ENCODE measurements around the gene HINT2. TPM values are rescaled to one million over a fixed set of nuclear protein-coding genes. Genes with fewer than 3 reads are reported as not detected.

Gene HINT2
- total RNA-seq, 1 donor from 2014 or later, result 37.1 TPM

DNA sequence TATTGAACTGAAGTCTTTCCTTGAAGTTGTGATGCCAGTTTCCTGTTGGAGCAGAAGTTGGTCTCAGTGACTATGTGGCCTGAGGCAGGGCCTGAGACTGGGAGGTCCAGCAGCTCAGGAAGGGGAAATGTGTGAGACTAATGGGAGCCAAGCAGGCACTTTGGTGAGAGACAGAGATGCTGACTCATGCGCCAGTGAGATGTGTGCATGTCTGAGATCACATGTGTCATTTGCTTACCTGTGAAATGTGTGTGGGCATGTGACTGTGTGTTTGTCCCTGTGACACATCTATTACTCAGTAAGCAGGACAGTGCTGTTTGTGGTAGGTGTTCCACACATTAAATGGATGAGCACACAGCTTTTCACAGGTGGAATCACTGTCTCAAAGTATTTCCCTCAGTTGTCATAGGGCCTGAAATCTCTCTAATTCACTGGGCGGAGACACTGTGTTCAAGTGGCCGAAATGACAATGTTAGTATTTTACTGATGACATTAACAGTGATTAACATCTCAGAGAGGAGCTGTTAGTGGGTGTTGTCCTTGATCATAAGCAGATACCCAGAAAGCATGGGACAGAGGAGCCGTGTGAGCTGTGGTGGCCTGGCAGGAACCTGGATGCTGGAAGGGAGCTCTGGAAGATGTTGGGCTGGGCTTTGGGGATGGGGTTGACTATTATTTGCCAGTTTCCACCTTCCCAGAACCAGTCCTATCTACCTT lies 16.0 kb downstream of the HINT2 start:
- intact Hi-C loops (cut with DNase I), result no loop called here
- no peak overlapping the region for H3K27ac ChIP-seq
- H3K27me3 ChIP-seq, result no peaks in the 10 kb centered on the region
- no peaks in the 10 kb centered on the region for H3K9me3 ChIP-seq
- ATAC-seq, result no peak
- H3K4me1 ChIP-seq, result peaks cover 3% of the 10 kb centered on the region
- TF ChIP-seq, protein P1, sequence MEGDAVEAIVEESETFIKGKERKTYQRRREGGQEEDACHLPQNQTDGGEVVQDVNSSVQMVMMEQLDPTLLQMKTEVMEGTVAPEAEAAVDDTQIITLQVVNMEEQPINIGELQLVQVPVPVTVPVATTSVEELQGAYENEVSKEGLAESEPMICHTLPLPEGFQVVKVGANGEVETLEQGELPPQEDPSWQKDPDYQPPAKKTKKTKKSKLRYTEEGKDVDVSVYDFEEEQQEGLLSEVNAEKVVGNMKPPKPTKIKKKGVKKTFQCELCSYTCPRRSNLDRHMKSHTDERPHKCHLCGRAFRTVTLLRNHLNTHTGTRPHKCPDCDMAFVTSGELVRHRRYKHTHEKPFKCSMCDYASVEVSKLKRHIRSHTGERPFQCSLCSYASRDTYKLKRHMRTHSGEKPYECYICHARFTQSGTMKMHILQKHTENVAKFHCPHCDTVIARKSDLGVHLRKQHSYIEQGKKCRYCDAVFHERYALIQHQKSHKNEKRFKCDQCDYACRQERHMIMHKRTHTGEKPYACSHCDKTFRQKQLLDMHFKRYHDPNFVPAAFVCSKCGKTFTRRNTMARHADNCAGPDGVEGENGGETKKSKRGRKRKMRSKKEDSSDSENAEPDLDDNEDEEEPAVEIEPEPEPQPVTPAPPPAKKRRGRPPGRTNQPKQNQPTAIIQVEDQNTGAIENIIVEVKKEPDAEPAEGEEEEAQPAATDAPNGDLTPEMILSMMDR (IDR thresholded peaks at IDR 0.05), result no peak
- DNase-seq, result no peak
- H3K4me3 ChIP-seq, result no peak overlapping the region
- peaks cover 33% of the 10 kb centered on the region for H3K36me3 ChIP-seq

- Histone ChIP-seq H3K36me3 (peaks cover 23% of the 10 kb centered on the region), H3K9me3 (no peaks in the 10 kb centered on the region), H3K27ac (no peak overlapping the region), H3K27me3 (no peaks in the 10 kb centered on the region), H3K4me1 (peaks cover 3% of the 10 kb centered on the region), H3K4me3 (no peak overlapping the region)
- ATAC-seq (no peak), DNase-seq (no peak)
- TF ChIP-seq, protein P1 (IDR thresholded peaks at IDR 0.05), result no peak
- intact Hi-C loops (cut with DNase I), result no loop called here
Observed at GRCh38 chr9:35797311-35798109, 17.3 kb downstream of the HINT2 start.

DNA sequence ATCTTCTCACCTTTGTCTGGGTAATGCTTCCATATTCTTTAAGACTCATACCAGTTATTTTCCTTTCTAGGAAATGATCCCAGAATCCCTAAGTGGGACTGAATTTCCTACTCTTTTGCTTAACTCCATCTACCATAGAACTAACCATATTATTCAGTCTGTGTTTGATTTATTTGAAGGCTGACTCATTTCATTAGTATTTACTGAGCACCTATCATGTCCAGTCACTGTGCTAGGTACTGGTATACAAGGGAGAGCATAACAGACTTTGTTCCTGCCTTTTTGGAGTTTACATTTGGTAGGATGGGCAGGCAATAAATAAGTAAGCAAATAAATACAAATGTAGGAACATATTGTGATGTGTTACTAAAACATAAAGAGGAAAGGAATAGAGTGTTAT lies 19.1 kb downstream of the HINT2 start:
- Histone ChIP-seq H3K27me3 (no peaks in the 10 kb centered on the region), H3K4me1 (peaks cover 8% of the 10 kb centered on the region), H3K27ac (no peak overlapping the region), H3K4me3 (no peak overlapping the region), H3K36me3 (peaks cover 6% of the 10 kb centered on the region), H3K9me3 (no peaks in the 10 kb centered on the region)
- TF ChIP-seq, protein P1 (IDR thresholded peaks at IDR 0.05), result no peak
- DNase-seq (no peak), ATAC-seq (no peak)
- intact Hi-C loops (cut with DNase I), result no loop called here

DNA sequence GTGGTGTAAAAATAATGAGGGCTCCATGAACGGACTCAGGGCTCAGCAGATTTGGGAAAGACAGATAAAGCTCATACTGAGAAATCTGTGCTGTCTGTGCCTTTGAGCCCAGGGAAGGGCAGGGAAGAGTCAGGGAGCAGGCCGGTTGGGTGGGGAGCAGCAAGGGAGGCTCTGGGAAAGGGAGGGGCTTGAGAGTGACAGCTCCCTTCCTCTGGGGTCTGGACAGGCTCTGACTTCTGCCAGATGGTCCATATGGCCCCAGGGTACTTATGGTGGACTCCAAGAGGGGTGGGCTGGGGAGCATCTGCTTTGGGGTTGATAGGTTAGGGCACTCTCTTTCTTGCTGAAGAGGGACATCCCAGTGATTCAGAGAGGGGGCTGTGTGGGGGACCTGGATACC lies 21.4 kb downstream of the HINT2 start:
- TF ChIP-seq, protein P1 (IDR thresholded peaks at IDR 0.05), result no peak
- no peak for ATAC-seq
- H3K27ac ChIP-seq, result no peak overlapping the region
- intact Hi-C loops (cut with DNase I), result no loop called here
- no peaks in the 10 kb centered on the region for H3K36me3 ChIP-seq
- no peaks in the 10 kb centered on the region for H3K27me3 ChIP-seq
- H3K4me3 ChIP-seq, result no peak overlapping the region
- DNase-seq, result no peak
- no peaks in the 10 kb centered on the region for H3K9me3 ChIP-seq
- peaks cover 12% of the 10 kb centered on the region for H3K4me1 ChIP-seq

DNA sequence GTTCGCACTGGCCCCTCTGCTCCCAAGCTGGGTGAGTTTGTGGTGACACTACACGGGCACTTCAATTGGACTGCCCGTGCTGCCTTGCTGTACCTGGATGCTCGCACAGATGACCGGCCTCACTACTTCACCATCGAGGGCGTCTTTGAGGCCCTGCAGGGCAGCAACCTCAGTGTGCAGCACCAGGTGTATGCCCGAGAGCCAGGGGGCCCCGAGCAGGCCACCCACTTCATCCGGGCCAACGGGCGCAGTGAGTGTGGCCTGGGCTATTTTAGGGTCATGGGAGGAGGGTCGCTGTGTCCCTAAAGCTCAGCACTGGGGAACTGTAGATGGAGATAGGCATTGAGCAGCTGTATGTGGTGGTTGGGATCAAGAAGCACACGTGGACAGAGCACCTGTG lies 22.0 kb downstream of the HINT2 start:
- intact Hi-C loops (cut with DNase I), result no loop called here
- no peak for ATAC-seq
- peaks cover 12% of the 10 kb centered on the region for H3K4me1 ChIP-seq
- H3K36me3 ChIP-seq, result no peaks in the 10 kb centered on the region
- no peaks in the 10 kb centered on the region for H3K27me3 ChIP-seq
- DNase-seq, result no peak
- H3K4me3 ChIP-seq, result no peak overlapping the region
- TF ChIP-seq, protein P1 (IDR thresholded peaks at IDR 0.05), result no peak
- no peak overlapping the region for H3K27ac ChIP-seq
- no peaks in the 10 kb centered on the region for H3K9me3 ChIP-seq

All from upper lobe of right lung (tissue), 1 donor.